IMR-90 (cell line): ENCODE measurements around the gene CDKL5. TPM values are rescaled to one million over a fixed set of nuclear protein-coding genes. Genes with fewer than 3 reads are reported as not detected.

Source experiments
- ATAC-seq: fragments of 200-7000 bp; cut with Tn5 transposase; 2 replicates; pipeline ENCODE4 v1.9.1; 2020; ENCODE audit warnings: low read depth, mild to moderate bottlenecking, moderate library complexity
- BruUV-seq: library from RNA; stranded (reverse); fragments of 400-500 nt; replicated peaks from 2 replicates; lab custom pipeline; 2021; lab: Mats Ljungman, UMichigan
- CTCF ChIA-PET: fragments of 300-600 bp; formaldehyde crosslinking; extraction: SDS; loops from one replicate; lab custom pipeline; 2021; ENCODE audit warnings: antibody characterized with exemption; lab: Yijun Ruan, JAX
- POLR2A ChIA-PET: fragments of 300-600 bp; sonication (Branson Sonifier 250); formaldehyde crosslinking; loops from one replicate; lab custom pipeline; 2022; ENCODE audit warnings: antibody characterized with exemption; ENCODE audit not compliant: unreplicated experiment; lab: Charles Lee
- DNase-seq: peaks from one replicate; pipeline ENCODE4 v3.0.0; 2013
- H2AFZ ChIP-seq: replicated peaks from 2 replicates; pipeline ENCODE3; 2013; ENCODE audit warnings: low read length, mild to moderate bottlenecking; ENCODE audit not compliant: poor library complexity
- H2AK5ac ChIP-seq: 2 replicates; pipeline ENCODE4 v1.6.1; 2013; ENCODE audit warnings: low read depth, low read length, inconsistent platforms
- H2AK9ac ChIP-seq: replicated peaks from 2 replicates; pipeline ENCODE3; 2013; ENCODE audit warnings: mild to moderate bottlenecking, low read depth, low read length, moderate library complexity; ENCODE audit not compliant: poor library complexity
- H2BK120ac ChIP-seq: 2 replicates; pipeline ENCODE4 v1.6.1; 2013; ENCODE audit warnings: low read depth, low read length, inconsistent platforms
- H2BK15ac ChIP-seq: 3 replicates; pipeline ENCODE4 v1.6.1; 2013; ENCODE audit warnings: low read depth, low read length, inconsistent platforms
- H2BK20ac ChIP-seq: 2 replicates; pipeline ENCODE4 v1.6.1; 2013; ENCODE audit warnings: low read depth, mild to moderate bottlenecking, inconsistent platforms, low read length, moderate library complexity
- H2BK5ac ChIP-seq: 2 replicates; pipeline ENCODE4 v1.6.1; 2013; ENCODE audit warnings: mild to moderate bottlenecking, low read depth, low read length, inconsistent platforms; ENCODE audit not compliant: poor library complexity, severe bottlenecking
- H3K14ac ChIP-seq: replicated peaks from 2 replicates; pipeline ENCODE4 v1.6.1; 2013; ENCODE audit warnings: low read depth, low read length, inconsistent platforms
- H3K18ac ChIP-seq: 2 replicates; pipeline ENCODE4 v1.6.1; 2013; ENCODE audit warnings: low read depth, low read length, control low read depth
- H3K23ac ChIP-seq: 2 replicates; pipeline ENCODE4 v1.6.1; 2013; ENCODE audit warnings: low read depth, low read length, inconsistent platforms
- H3K27ac ChIP-seq: 2 replicates; pipeline ENCODE4 v1.5.1; 2013; ENCODE audit warnings: mild to moderate bottlenecking, control low read depth, low read length; ENCODE audit not compliant: insufficient read depth
- H3K27me3 ChIP-seq: 2 replicates; pipeline ENCODE4 v1.6.1; 2013; ENCODE audit warnings: low read length; ENCODE audit not compliant: control insufficient read depth, insufficient read depth
- H3K36me3 ChIP-seq: 2 replicates; pipeline ENCODE4 v1.6.1; 2013; ENCODE audit warnings: low read length, mixed read lengths; ENCODE audit not compliant: control insufficient read depth, insufficient read depth
- H3K4ac ChIP-seq: 2 replicates; pipeline ENCODE4 v1.6.1; 2013; ENCODE audit warnings: low read depth, low read length, inconsistent platforms
- H3K4me1 ChIP-seq: 2 replicates; pipeline ENCODE4 v1.6.1; 2013; ENCODE audit warnings: low read length, mixed read lengths; ENCODE audit not compliant: control insufficient read depth, insufficient read depth
- H3K4me2 ChIP-seq: 2 replicates; pipeline ENCODE4 v1.6.1; 2013; ENCODE audit warnings: low read depth, mild to moderate bottlenecking, control low read depth, low read length, moderate library complexity
- H3K4me3 ChIP-seq: 2 replicates; pipeline ENCODE4 v1.5.1; 2013; ENCODE audit warnings: low read depth, mild to moderate bottlenecking, control low read depth, low read length, moderate library complexity; ENCODE audit not compliant: insufficient read depth
- H3K56ac ChIP-seq: 2 replicates; pipeline ENCODE4 v1.6.1; 2013; ENCODE audit warnings: low read length, inconsistent platforms; ENCODE audit not compliant: insufficient read depth; ENCODE audit errors: extremely low read depth
- H3K79me1 ChIP-seq, 2 experiments: 2 replicates each; pipeline ENCODE4 v1.6.1; 2013; ENCODE audit warnings: low read length in 2 of 2, inconsistent platforms in 1 of 2, low read depth in 1 of 2
- H3K9ac ChIP-seq: 2 replicates; pipeline ENCODE4 v1.6.1; 2013; ENCODE audit warnings: low read depth, low read length, control low read depth
- H3K9me1 ChIP-seq: 2 replicates; pipeline ENCODE4 v1.6.1; 2013; ENCODE audit warnings: low read length, inconsistent platforms; ENCODE audit not compliant: insufficient read depth
- H3K9me3 ChIP-seq: 2 replicates; pipeline ENCODE4 v1.6.1; 2013; ENCODE audit warnings: low read length; ENCODE audit not compliant: control insufficient read depth, insufficient read depth
- H4K20me1 ChIP-seq: 2 replicates; pipeline ENCODE4 v1.6.1; 2013; ENCODE audit warnings: low read length, inconsistent platforms; ENCODE audit not compliant: insufficient read depth
- H4K5ac ChIP-seq: 2 replicates; pipeline ENCODE4 v1.6.1; 2013; ENCODE audit warnings: mild to moderate bottlenecking, low read depth, low read length, control low read depth
- H4K8ac ChIP-seq, 2 experiments: 2 replicates each; pipeline ENCODE4 v1.6.1; 2013; ENCODE audit warnings: low read depth in 2 of 2, low read length in 2 of 2, control low read depth in 1 of 2, inconsistent platforms in 1 of 2
- H4K91ac ChIP-seq: 2 replicates; pipeline ENCODE4 v1.6.1; 2013; ENCODE audit warnings: low read depth, low read length, inconsistent platforms; ENCODE audit not compliant: insufficient read depth
- FOS ChIP-seq: fragments of 150-350 bp; IDR thresholded peaks from 2 replicates; pipeline ENCODE4 v1.6.1; 2016; ENCODE audit warnings: low read depth, low read length
- SMC3 ChIP-seq: fragments of 150-350 bp; IDR thresholded peaks from 2 replicates; pipeline ENCODE4 v1.6.1; 2016; ENCODE audit warnings: low read depth, mild to moderate bottlenecking, antibody characterized with exemption, low read length, moderate library complexity
- WGBS, 2 experiments: methylation state at CpG; one replicate each; pipeline versions ENCODE4 v1.1.5 to v1.1.7; 2013; ENCODE audit warnings: missing lambda C conversion rate in 2 of 2; ENCODE audit not compliant: insufficient read length in 1 of 2; ENCODE audit errors: extremely low coverage in 2 of 2; 5-methylcytosine and 5-hydroxymethylcytosine counted together
- dilution Hi-C: fragments of 300-500 bp; cut with HindIII; formaldehyde crosslinking; loops from one replicate; pipeline ENCODE4 v1.14.3; 2018; ENCODE audit warnings: low sequenced_read_pairs; ENCODE audit not compliant: unreplicated experiment
- in situ Hi-C: fragments of 300-500 bp; cut with MboI; formaldehyde crosslinking; loops from 3 replicates; pipeline ENCODE4 v1.14.3; 2019; ENCODE audit warnings: low sequenced_read_pairs, inconsistent platforms, mixed read lengths
- intact Hi-C: fragments of 100-400 bp; cut with micrococcal nuclease; formaldehyde crosslinking; loops from 2 replicates; pipeline ENCODE4 v1.10.0; 2022
- polyA plus RNA-seq, 3 experiments: library from polyadenylated mRNA; depleted of rRNA; stranded (reverse); fragments of >200 nt; gene quantifications; 2 replicates each; pipeline ENCODE4 v1.2.3, GENCODE V29; 2012; ENCODE audit warnings: low replicate concordance in 1 of 3
- total RNA-seq: library from RNA; depleted of rRNA; stranded (reverse); fragments of >200 nt; gene quantifications from 2 replicates; pipeline ENCODE4 v1.2.3, GENCODE V29; 2012
- TF ChIP-seq, protein P1 (sequence below): fragments of 150-350 bp; IDR thresholded peaks from 2 replicates; pipeline ENCODE4 v1.6.1; 2016; ENCODE audit warnings: low read depth, mild to moderate bottlenecking, low read length, moderate library complexity, borderline replicate concordance

Gene CDKL5
- total and polyA plus RNA-seq, 2 of the 4 experiments (the other 2 are of a cell fraction): 3.5 to 9.7 TPM

DNA sequence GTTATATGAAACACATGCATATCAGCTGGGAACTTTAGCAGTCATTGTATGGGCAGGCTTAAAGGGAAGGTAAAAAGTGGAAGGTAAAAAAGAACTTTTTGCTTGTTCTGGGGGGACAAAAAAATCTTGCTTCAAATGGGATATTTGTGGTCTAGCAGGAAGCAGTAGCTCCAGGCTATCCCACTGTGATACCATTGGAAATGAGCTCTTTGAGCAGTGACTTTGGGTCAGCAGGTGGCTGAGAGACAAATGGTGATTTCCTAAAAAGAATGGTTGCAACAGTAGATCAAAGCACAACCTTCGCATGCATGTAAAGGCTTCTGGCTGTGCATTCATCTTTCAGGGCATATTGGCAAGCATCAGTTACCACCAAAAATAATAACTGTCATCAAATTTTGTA lies 140.3 kb downstream of the CDKL5 start:
- H2AFZ ChIP-seq: no peak overlapping the region
- H3K9me3 ChIP-seq: no peaks in the 10 kb centered on the region
- no peak overlapping the region for H3K9ac ChIP-seq
- H3K4me3 ChIP-seq: no peak overlapping the region
- dilution Hi-C loops: no loop called here
- no peaks in the 10 kb centered on the region for H3K36me3 ChIP-seq
- H4K91ac ChIP-seq: no peak overlapping the region
- peaks cover 0 to 2% of the 10 kb centered on the region in 2 experiments; a peak in 1 of 4 replicates for H3K79me1 ChIP-seq
- POLR2A ChIA-PET: no interaction called here
- H3K23ac ChIP-seq: no peak overlapping the region
- H2BK15ac ChIP-seq: no peak overlapping the region
- no peak overlapping the region for H2AK5ac ChIP-seq
- TF ChIP-seq, protein P1, sequence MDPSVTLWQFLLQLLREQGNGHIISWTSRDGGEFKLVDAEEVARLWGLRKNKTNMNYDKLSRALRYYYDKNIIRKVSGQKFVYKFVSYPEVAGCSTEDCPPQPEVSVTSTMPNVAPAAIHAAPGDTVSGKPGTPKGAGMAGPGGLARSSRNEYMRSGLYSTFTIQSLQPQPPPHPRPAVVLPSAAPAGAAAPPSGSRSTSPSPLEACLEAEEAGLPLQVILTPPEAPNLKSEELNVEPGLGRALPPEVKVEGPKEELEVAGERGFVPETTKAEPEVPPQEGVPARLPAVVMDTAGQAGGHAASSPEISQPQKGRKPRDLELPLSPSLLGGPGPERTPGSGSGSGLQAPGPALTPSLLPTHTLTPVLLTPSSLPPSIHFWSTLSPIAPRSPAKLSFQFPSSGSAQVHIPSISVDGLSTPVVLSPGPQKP: no peak
- no peak for TF ChIP-seq FOS
- TF ChIP-seq SMC3: no peak
- H3K9me1 ChIP-seq: no peaks in the 10 kb centered on the region
- no peak overlapping the region for H4K5ac ChIP-seq
- no peak overlapping the region for H3K56ac ChIP-seq
- CTCF ChIA-PET: no interaction called here
- H2BK120ac ChIP-seq: no peak overlapping the region
- DNase-seq (no peak), ATAC-seq (no peak)
- no peak overlapping the region for H3K27ac ChIP-seq
- H3K4me1 ChIP-seq: no peaks in the 10 kb centered on the region
- no peaks in the 10 kb centered on the region for H3K27me3 ChIP-seq
- H3K14ac ChIP-seq: no peak overlapping the region
- no peak overlapping the region for H2BK5ac ChIP-seq
- no TSS peak for BruUV-seq
- H4K8ac ChIP-seq: no peak overlapping the region
- WGBS, 2 experiments: no CpG with 5 or more reads among the region's 1 CpG
- intact Hi-C loops: no loop called here
- H4K20me1 ChIP-seq: no peaks in the 10 kb centered on the region
- H3K4me2 ChIP-seq: no peak overlapping the region
- H2BK20ac ChIP-seq: no peak overlapping the region
- no peak overlapping the region for H3K18ac ChIP-seq
- in situ Hi-C loops: no loop called here
- H3K4ac ChIP-seq: no peak overlapping the region
- H2AK9ac ChIP-seq: no peak overlapping the region
